Measurements from ENCODE around the gene SLC7A10. TPM values are rescaled to one million over a fixed set of nuclear protein-coding genes. Genes with fewer than 3 reads are reported as not detected.

SLC7A10 gene
- total and polyA plus RNA-seq, 3 donors from 2014 or later: 2.1 to 5.8 (median 3.0) TPM

DNA sequence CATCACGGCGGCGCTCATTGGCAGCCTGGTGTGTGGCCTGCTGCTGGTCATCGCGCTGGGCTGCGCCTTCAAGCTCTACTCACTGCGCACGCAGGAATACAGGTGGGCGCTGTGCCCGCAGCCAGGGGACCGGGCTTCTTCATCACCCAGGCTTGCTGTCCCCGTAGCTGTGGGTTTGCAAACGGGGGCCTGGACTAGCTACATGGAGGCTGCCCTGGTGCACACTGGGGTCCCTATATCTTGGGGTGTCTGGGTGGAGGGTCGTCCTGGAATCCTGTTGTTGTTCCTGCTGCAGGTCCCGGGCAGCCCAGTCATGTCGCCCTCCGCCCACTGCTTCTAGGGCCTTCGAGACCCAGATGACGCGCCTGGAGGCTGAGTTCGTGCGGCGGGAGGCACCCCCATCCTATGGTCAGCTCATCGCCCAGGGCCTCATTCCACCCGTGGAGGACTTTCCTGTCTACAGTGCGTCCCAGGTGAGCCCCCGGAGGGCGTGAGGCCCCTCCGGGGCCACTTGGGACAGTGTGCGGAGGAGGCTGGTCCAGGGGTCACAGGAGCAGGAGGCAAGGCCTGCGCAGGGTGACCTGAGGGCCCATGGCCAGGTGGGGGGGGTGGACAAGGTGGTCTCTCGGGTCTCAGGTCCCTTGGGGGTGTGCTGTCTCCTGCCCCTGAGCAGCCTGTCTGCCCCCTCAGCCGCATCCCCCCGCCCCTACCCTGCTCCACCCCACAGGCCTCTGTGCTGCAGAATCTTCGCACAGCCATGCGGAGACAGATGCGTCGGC is 19.2 kb downstream of the SLC7A10 start:
- peaks cover 2% of the 10 kb centered on the region for H3K4me1 ChIP-seq
- TF ChIP-seq, protein P1, sequence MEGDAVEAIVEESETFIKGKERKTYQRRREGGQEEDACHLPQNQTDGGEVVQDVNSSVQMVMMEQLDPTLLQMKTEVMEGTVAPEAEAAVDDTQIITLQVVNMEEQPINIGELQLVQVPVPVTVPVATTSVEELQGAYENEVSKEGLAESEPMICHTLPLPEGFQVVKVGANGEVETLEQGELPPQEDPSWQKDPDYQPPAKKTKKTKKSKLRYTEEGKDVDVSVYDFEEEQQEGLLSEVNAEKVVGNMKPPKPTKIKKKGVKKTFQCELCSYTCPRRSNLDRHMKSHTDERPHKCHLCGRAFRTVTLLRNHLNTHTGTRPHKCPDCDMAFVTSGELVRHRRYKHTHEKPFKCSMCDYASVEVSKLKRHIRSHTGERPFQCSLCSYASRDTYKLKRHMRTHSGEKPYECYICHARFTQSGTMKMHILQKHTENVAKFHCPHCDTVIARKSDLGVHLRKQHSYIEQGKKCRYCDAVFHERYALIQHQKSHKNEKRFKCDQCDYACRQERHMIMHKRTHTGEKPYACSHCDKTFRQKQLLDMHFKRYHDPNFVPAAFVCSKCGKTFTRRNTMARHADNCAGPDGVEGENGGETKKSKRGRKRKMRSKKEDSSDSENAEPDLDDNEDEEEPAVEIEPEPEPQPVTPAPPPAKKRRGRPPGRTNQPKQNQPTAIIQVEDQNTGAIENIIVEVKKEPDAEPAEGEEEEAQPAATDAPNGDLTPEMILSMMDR (IDR thresholded peaks at IDR 0.05): no peak
- TF ChIP-seq POLR2A (IDR thresholded peaks at IDR 0.05): no peak
- 94 to 96% methylated on average over 18 to 37 of the region's 38 CpGs for WGBS, 2 donors
- H3K27me3 ChIP-seq: no peaks in the 10 kb centered on the region
- H3K9me3 ChIP-seq: no peaks in the 10 kb centered on the region
- intact Hi-C loops (cut with DNase I; ENCODE audit: low total_unique reads): no loop called here
- H3K27ac ChIP-seq: no peak overlapping the region
- DNase-seq: no peak
- no peaks in the 10 kb centered on the region for H3K36me3 ChIP-seq (ENCODE audit: low read depth, missing control alignments)
- no peak overlapping the region for H3K4me3 ChIP-seq

DNA sequence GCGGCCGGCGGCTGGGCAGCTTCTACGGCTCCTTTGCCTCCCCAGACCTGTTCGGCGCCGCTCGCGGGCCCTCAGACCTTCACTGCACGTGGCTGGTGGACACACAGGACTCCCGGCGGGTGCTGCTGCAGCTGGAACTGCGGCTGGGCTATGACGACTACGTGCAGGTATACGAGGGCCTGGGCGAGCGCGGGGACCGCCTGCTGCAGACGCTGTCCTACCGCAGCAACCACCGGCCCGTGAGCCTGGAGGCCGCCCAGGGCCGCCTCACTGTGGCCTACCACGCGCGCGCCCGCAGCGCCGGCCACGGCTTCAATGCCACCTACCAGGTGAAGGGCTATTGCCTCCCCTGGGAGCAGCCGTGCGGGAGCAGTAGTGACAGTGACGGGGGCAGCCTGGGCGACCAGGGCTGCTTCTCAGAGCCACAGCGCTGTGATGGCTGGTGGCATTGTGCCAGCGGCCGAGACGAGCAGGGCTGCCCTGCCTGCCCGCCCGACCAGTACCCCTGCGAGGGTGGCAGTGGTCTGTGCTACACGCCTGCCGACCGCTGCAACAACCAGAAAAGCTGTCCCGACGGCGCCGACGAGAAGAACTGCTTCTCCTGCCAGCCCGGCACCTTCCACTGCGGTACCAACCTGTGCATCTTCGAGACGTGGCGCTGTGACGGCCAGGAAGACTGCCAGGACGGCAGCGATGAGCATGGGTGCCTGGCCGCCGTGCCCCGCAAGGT is 20.0 kb downstream of the SLC7A10 start:
- Histone ChIP-seq H3K4me1 (peaks cover 2% of the 10 kb centered on the region), H3K4me3 (no peak overlapping the region), H3K9me3 (no peaks in the 10 kb centered on the region), H3K36me3 (ENCODE audit: low read depth, missing control alignments) (no peaks in the 10 kb centered on the region), H3K27ac (no peak overlapping the region), H3K27me3 (no peaks in the 10 kb centered on the region)
- DNase-seq: no peak
- TF ChIP-seq POLR2A (IDR thresholded peaks at IDR 0.05): no peak
- TF ChIP-seq, protein P1 (IDR thresholded peaks at IDR 0.05): no peak
- WGBS, 2 donors: 93 to 100% methylated on average over 16 to 52 of the region's 64 CpGs
- intact Hi-C loops (cut with DNase I; ENCODE audit: low total_unique reads): no loop called here

DNA sequence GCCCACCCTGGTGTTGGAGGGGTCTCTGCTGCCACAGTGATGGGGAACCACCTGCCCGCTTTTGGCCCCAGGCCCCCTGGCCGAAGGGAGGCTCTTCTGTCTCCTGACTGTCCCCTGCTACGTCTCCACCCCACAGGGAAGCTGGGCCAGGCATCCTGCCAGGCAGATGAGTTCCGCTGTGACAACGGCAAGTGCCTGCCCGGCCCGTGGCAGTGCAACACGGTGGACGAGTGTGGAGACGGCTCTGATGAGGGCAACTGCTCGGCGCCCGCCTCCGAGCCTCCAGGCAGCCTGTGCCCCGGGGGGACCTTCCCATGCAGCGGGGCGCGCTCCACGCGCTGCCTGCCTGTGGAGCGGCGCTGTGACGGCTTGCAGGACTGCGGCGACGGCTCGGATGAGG is 20.5 kb downstream of the SLC7A10 start:
- WGBS, 2 donors: 80 to 91% methylated on average over 10 to 27 of the region's 27 CpGs
- H3K9me3 ChIP-seq: no peaks in the 10 kb centered on the region
- no peaks in the 10 kb centered on the region for H3K36me3 ChIP-seq (ENCODE audit: low read depth, missing control alignments)
- H3K4me1 ChIP-seq: peaks cover 2% of the 10 kb centered on the region
- TF ChIP-seq, protein P1 (IDR thresholded peaks at IDR 0.05): no peak
- TF ChIP-seq POLR2A (IDR thresholded peaks at IDR 0.05): no peak
- no peak overlapping the region for H3K27ac ChIP-seq
- no peak overlapping the region for H3K4me3 ChIP-seq
- no peak for DNase-seq
- intact Hi-C loops (cut with DNase I; ENCODE audit: low total_unique reads): no loop called here
- no peaks in the 10 kb centered on the region for H3K27me3 ChIP-seq

DNA sequence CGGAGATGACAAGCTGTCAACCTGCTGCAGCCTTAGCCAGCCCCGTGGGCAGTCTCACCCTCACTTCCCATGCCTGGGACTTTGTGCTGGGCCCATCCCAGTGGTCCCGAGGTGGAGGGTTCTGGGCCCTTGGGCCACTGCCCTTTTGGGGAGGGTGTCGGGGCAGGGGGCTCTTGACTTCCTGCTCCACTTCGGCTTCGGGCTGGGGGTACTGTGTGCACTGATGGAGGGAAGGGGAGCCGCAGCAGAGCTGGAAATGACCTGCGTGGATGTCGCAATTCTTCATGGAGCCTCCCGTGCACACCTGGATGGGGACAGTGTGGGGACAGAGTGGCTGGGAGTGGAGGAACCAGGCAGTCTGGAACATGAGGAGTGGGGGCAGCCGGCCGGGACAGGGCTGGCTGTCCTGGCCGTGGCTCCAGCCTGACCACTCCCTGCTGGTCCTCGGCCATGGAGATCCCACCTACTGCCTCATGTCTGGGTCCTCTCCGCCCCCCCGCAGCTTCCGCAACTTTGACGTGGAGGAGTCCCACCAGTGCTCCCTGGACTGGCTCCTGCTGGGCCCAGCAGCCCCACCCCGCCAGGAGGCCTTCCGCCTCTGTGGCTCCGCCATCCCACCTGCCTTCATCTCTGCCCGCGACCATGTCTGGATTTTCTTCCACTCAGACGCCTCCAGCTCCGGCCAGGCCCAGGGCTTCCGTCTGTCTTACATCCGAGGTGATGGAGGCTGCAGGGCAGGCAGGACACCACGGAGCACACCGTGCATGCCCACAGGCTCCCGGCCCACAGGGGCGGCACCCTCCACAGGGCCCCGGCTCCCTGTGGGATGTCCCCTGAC is 21.3 kb downstream of the SLC7A10 start:
- no peak overlapping the region for H3K4me3 ChIP-seq
- no peak for DNase-seq
- intact Hi-C loops (cut with DNase I; ENCODE audit: low total_unique reads): no loop called here
- 90 to 91% methylated on average over 18 to 31 of the region's 32 CpGs for WGBS, 2 donors
- H3K4me1 ChIP-seq: peaks cover 2% of the 10 kb centered on the region
- H3K27ac ChIP-seq: no peak overlapping the region
- H3K9me3 ChIP-seq: no peaks in the 10 kb centered on the region
- no peaks in the 10 kb centered on the region for H3K27me3 ChIP-seq
- no peaks in the 10 kb centered on the region for H3K36me3 ChIP-seq (ENCODE audit: low read depth, missing control alignments)
- no peak for TF ChIP-seq POLR2A (IDR thresholded peaks at IDR 0.05)
- TF ChIP-seq, protein P1 (IDR thresholded peaks at IDR 0.05): no peak

Data from testis (tissue), 3 donors.